Stimulated activated CD8-positive, alpha-beta memory T cell treated with anti-CD3 and anti-CD28 coated beads, Interleukin-12 subunit alpha, Interleukin-12 subunit beta, amount 100 ng/mL, for 1 hour (primary cell): ENCODE results near the gene OBSL1.
A peak's percentile ranks its signal among the peaks of the same experiment; 100 is the strongest.

Source experiments
- DNase-seq: peaks from one replicate; pipeline ENCODE4 v3.0.0-alpha.2; 2020; ENCODE audit warnings: low read depth

Gene OBSL1

GRCh38 chr2:219512524-219513216 is 58.7 kb downstream of the OBSL1 start:
- no peak for DNase-seq

GRCh38 chr2:219511547-219512325 is 59.6 kb downstream of the OBSL1 start:
- no peak for DNase-seq

GRCh38 chr2:219510512-219511135 is 60.7 kb downstream of the OBSL1 start:
- DNase-seq = no peak

GRCh38 chr2:219509780-219510511 is 61.4 kb downstream of the OBSL1 start:
- peak; percentile 33 for DNase-seq

- DNase-seq = no peak
Measured at GRCh38 chr2:219508971-219509779, 62.2 kb downstream of the OBSL1 start.

GRCh38 chr2:219508444-219508734 is 63.0 kb downstream of the OBSL1 start:
- DNase-seq = no peak

- no peak for DNase-seq
Measured at GRCh38 chr2:219507581-219508443, 63.5 kb downstream of the OBSL1 start.

GRCh38 chr2:219506802-219507526 is 64.4 kb downstream of the OBSL1 start:
- no peak for DNase-seq

GRCh38 chr2:219506153-219506801 is 65.1 kb downstream of the OBSL1 start:
- no peak for DNase-seq

GRCh38 chr2:219505585-219505984 is 65.8 kb downstream of the OBSL1 start:
- no peak for DNase-seq

GRCh38 chr2:219502618-219503017 is 68.7 kb downstream of the OBSL1 start:
- no peak for DNase-seq

- DNase-seq = no peak
Measured at GRCh38 chr2:219501849-219502248, 69.5 kb downstream of the OBSL1 start.
